Right kidney (tissue), 1 donor: ENCODE results near the gene NSUN7.

ENCODE experiments used
- DNase-seq: peaks from one replicate; pipeline ENCODE4 v3.0.0-alpha.2; 2016

The NSUN7 gene

GRCh38 chr4:40848251-40848650, 98.5 kb downstream of the NSUN7 start:
- no peak for DNase-seq

- DNase-seq, result no peak
Observed at GRCh38 chr4:40848940-40849339, 99.2 kb downstream of the NSUN7 start.

DNA sequence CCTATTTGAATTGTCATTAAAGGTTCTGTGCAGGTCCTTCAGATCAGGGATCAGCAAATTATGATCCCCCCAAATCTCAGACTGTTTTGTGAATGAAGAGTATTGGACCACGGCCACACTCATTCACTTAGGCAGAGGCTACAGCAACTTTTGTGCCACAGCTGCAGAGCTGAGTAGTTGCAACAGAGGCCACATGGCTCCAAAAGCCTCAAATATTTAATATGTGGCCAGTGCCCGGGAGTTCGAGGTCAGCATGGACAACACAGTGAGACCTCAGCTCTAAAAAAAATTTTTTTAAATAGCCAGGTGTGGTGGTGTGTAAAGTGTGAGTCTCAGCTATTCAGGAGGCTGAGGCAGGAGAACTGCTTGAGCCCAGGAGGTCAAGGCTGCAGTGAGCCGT, 100.7 kb downstream of the NSUN7 start:
- DNase-seq, result no peak

- no peak for DNase-seq
Observed at GRCh38 chr4:40856277-40856839, 106.6 kb downstream of the NSUN7 start.

GRCh38 chr4:40856840-40857362, 107.1 kb downstream of the NSUN7 start:
- DNase-seq, result peak; percentile 90

DNA sequence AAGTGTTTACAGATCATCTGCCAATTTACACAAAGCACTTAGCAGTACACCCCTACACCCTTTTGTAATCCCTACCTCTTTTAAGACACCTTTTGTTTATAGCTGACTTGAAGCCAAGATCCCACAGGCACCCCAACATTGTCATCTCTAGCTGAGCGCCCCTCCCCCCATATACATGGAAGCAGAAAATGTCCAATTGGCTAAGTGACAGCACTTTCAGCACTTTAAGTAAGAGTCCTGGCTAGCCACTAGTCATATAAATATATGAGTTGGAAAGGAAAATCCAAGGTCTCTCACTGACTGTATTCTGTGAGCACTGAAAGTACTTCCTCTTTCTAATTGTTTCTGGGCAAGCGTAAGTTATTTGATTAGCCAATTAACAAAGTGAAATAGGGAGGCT, 108.2 kb downstream of the NSUN7 start:
- no peak for DNase-seq

GRCh38 chr4:40858962-40859361, 109.2 kb downstream of the NSUN7 start:
- DNase-seq, result no peak
